ENCODE results near the gene DLG1.

GRCh38 chr3:197325773-197326172 lies 27.4 kb upstream of the DLG1 start:
- TF ChIP-seq POLR2A (IDR thresholded peaks at IDR 0.05; ENCODE audit: low read length): no peak
- TF ChIP-seq GATA1 (IDR thresholded peaks at IDR 0.05; ENCODE audit: low read depth, low read length): no peak
